ENCODE measurements around the gene PPP1R12B.
"Not testable (repeated sequence)": the region's sequence is repeated elsewhere in the genome, so short reads cannot be mapped to it uniquely, and the experiment has no call there.

DNA sequence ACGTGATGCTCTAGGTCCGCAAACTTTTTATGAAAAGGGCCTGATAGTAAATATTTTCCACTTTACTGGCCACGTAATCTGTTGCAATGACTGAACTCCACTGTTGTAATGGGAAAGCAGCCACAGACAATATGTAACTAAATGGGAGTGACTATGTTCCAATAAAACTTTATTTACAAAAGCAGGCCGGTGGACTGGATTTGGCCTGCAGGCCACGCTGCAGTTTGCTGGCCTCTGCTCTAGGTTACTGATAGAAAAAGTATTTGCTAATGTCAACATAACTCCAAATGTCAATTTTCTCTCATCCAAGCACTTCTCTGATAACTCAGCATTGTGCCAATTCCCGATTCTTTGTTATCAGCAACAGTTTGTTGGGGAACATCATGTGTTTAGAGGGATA lies 160.4 kb downstream of the PPP1R12B start:
- not testable (repeated sequence) for TF ChIP-seq CTCF (IDR thresholded peaks at IDR 0.05; ENCODE audit: poor library complexity); EZH2 (IDR thresholded peaks at IDR 0.05; ENCODE audit: borderline replicate concordance)
